Lower lobe of right lung (tissue), 2 donors: ENCODE measurements around the gene RARS2. TPM values are rescaled to one million over a fixed set of nuclear protein-coding genes. Genes with fewer than 3 reads are reported as not detected.

Experiments
- ATAC-seq, 2 donors: fragments of 200-7000 bp; cut with Tn5 transposase; one replicate each; pipeline ENCODE4 v1.9.1; 2020 to 2022; ENCODE audit warnings: mild to moderate bottlenecking in 2 of 2, moderate library complexity in 2 of 2
- DNase-seq: peaks from one replicate; pipeline ENCODE4 v3.0.0-alpha.2; 2020
- H3K27ac ChIP-seq: fragments of 200-600 bp; one replicate; pipeline ENCODE4 v1.8.0; 2022
- H3K27me3 ChIP-seq: fragments of 200-600 bp; one replicate; pipeline ENCODE4 v1.8.0; 2022; ENCODE audit warnings: low read depth
- H3K36me3 ChIP-seq: fragments of 200-600 bp; one replicate; pipeline ENCODE4 v1.8.0; 2022; ENCODE audit warnings: mild to moderate bottlenecking
- H3K4me1 ChIP-seq: fragments of 200-600 bp; one replicate; pipeline ENCODE4 v1.8.0; 2022
- H3K4me3 ChIP-seq: fragments of 200-600 bp; one replicate; pipeline ENCODE4 v1.8.0; 2022; ENCODE audit warnings: mild to moderate bottlenecking
- H3K9me3 ChIP-seq: fragments of 200-600 bp; one replicate; pipeline ENCODE4 v1.8.0; 2022
- CTCF ChIP-seq: fragments of 200-600 bp; IDR thresholded peaks from one replicate; pipeline ENCODE4 v1.8.0; 2022; ENCODE audit warnings: antibody characterized with exemption, mild to moderate bottlenecking
- intact Hi-C: fragments of 100-400 bp; cut with DNase I; formaldehyde crosslinking; loops from one replicate; pipeline ENCODE4 v1.11.0; 2022
- total RNA-seq: library from RNA; stranded (reverse); fragmentation: NEBNext Ultra II Directional; extraction: Animal tissue kit (Norgen Biotek cat#: 25700); gene quantifications from one replicate; pipeline ENCODE4 v1.2.1, GENCODE V29; 2021
- donor health status: DM: no; HTN: yes; CAD: no; lungs with severe emphysema.

Gene RARS2
- total RNA-seq, 1 donor from 2014 or later, result 26.4 TPM

GRCh38 chr6:87484491-87484890 lies 105.3 kb downstream of the RARS2 start:
- TF ChIP-seq CTCF, result no peak
- peaks cover 12% of the 10 kb centered on the region for H3K4me1 ChIP-seq
- no peak overlapping the region for H3K4me3 ChIP-seq
- no peak overlapping the region for H3K27ac ChIP-seq
- ATAC-seq (no peak), DNase-seq (no peak)
- no peaks in the 10 kb centered on the region for H3K9me3 ChIP-seq
- intact Hi-C loops, result no loop called here
- H3K27me3 ChIP-seq, result no peaks in the 10 kb centered on the region
- H3K36me3 ChIP-seq, result no peaks in the 10 kb centered on the region

- Histone ChIP-seq H3K36me3 (no peaks in the 10 kb centered on the region), H3K27ac (no peak overlapping the region), H3K9me3 (no peaks in the 10 kb centered on the region), H3K4me3 (no peak overlapping the region), H3K4me1 (peaks cover 12% of the 10 kb centered on the region), H3K27me3 (no peaks in the 10 kb centered on the region)
- peak; percentile 13 for TF ChIP-seq CTCF
- ATAC-seq (no peak), DNase-seq (no peak)
- intact Hi-C loops, result no loop called here
These were observed 105.9 kb downstream of the RARS2 start for GRCh38 chr6:87483929-87484328.

GRCh38 chr6:87482366-87482765 lies 107.4 kb downstream of the RARS2 start:
- no peak for TF ChIP-seq CTCF
- DNase-seq (no peak), ATAC-seq (peak in 1 of 2 donors; percentile 76)
- H3K36me3 ChIP-seq, result peaks cover 16% of the 10 kb centered on the region
- H3K9me3 ChIP-seq, result no peaks in the 10 kb centered on the region
- no peaks in the 10 kb centered on the region for H3K27me3 ChIP-seq
- H3K27ac ChIP-seq, result no peak overlapping the region
- intact Hi-C loops, result no loop called here
- H3K4me1 ChIP-seq, result peaks cover 8% of the 10 kb centered on the region
- H3K4me3 ChIP-seq, result no peak overlapping the region

GRCh38 chr6:87481931-87482330 lies 107.9 kb downstream of the RARS2 start:
- ATAC-seq (no peak), DNase-seq (no peak)
- H3K4me3 ChIP-seq, result no peak overlapping the region
- peaks cover 8% of the 10 kb centered on the region for H3K4me1 ChIP-seq
- peaks cover 17% of the 10 kb centered on the region for H3K36me3 ChIP-seq
- no peaks in the 10 kb centered on the region for H3K9me3 ChIP-seq
- intact Hi-C loops, result no loop called here
- TF ChIP-seq CTCF, result no peak
- no peak overlapping the region for H3K27ac ChIP-seq
- H3K27me3 ChIP-seq, result no peaks in the 10 kb centered on the region

GRCh38 chr6:87473419-87473903 lies 116.3 kb downstream of the RARS2 start:
- peak overlapping the region; percentile 82 for H3K4me3 ChIP-seq
- no peaks in the 10 kb centered on the region for H3K9me3 ChIP-seq
- peaks cover 13% of the 10 kb centered on the region for H3K36me3 ChIP-seq
- intact Hi-C loops, result no loop called here
- peak; percentile 53 for DNase-seq
- peak overlapping the region; percentile 98 for H3K27ac ChIP-seq
- H3K4me1 ChIP-seq, result peaks cover 35% of the 10 kb centered on the region
- no peaks in the 10 kb centered on the region for H3K27me3 ChIP-seq
- ATAC-seq, result peak; percentile 74 to 76
- no peak for TF ChIP-seq CTCF
